Hindlimb muscle (tissue), 1 donor: ENCODE measurements around the gene LCN15. TPM values are rescaled to one million over a fixed set of nuclear protein-coding genes. Genes with fewer than 3 reads are reported as not detected.
"Not testable (repeated sequence)": the region's sequence is repeated elsewhere in the genome, so short reads cannot be mapped to it uniquely, and the experiment has no call there.

Experiments
- DNase-seq: peaks from one replicate; pipeline ENCODE4 v3.0.0-alpha.2; 2013
- polyA plus RNA-seq: library from polyadenylated mRNA; unstranded; fragments of 120-200 nt; gene quantifications from one replicate; pipeline ENCODE4 v1.2.1, GENCODE V29; 2013; ENCODE audit not compliant: insufficient read length

The LCN15 gene
- 0.62 TPM for polyA plus RNA-seq

- no peak for DNase-seq
These were observed at the start of gene LCN15 for GRCh38 chr9:136764301-136764891. TSS of gene LCN15 (minus strand) at chr9:136764518. CDS start at chr9:136764488, 30 bp downstream.

- DNase-seq = no peak
These were observed 44.5 kb upstream of the LCN15 start for GRCh38 chr9:136808806-136809158.

GRCh38 chr9:136808075-136808805, 43.9 kb upstream of the LCN15 start:
- DNase-seq = no peak

- peak; percentile 94 for DNase-seq
These were observed 43.2 kb upstream of the LCN15 start, which contains the start of gene RABL6 for GRCh38 chr9:136807281-136808074. TSS of gene RABL6 (plus strand) at chr9:136807948. CDS start at chr9:136808197, 249 bp downstream.

GRCh38 chr9:136806631-136807201, 42.4 kb upstream of the LCN15 start:
- DNase-seq = no peak

- no peak for DNase-seq
These were observed 41.7 kb upstream of the LCN15 start for GRCh38 chr9:136806067-136806466.

- no peak for DNase-seq
These were observed 41.0 kb upstream of the LCN15 start for GRCh38 chr9:136805207-136805740.

- DNase-seq = no peak
These were observed 40.3 kb upstream of the LCN15 start for GRCh38 chr9:136804509-136805206.

GRCh38 chr9:136803551-136804508, 39.5 kb upstream of the LCN15 start:
- no peak for DNase-seq

- DNase-seq = not testable (repeated sequence)
These were observed 38.8 kb upstream of the LCN15 start for GRCh38 chr9:136803009-136803550.

- no peak for DNase-seq
These were observed 38.0 kb upstream of the LCN15 start for GRCh38 chr9:136802321-136802720.

GRCh38 chr9:136799854-136800657, 35.7 kb upstream of the LCN15 start:
- DNase-seq = no peak

- DNase-seq = no peak
These were observed 34.9 kb upstream of the LCN15 start for GRCh38 chr9:136799079-136799853.

- DNase-seq = no peak
These were observed 34.4 kb upstream of the LCN15 start for GRCh38 chr9:136798708-136799078.

- DNase-seq = not testable (repeated sequence)
These were observed 32.5 kb upstream of the LCN15 start for GRCh38 chr9:136796775-136797347.

GRCh38 chr9:136796238-136796774, 32.0 kb upstream of the LCN15 start, which contains the start of gene CCDC183:
TSS of gene CCDC183 (plus strand) at chr9:136796338. CDS start at chr9:136796398, 60 bp downstream.
- DNase-seq = no peak

- DNase-seq = no peak
These were observed 30.7 kb upstream of the LCN15 start for GRCh38 chr9:136795000-136795348.
